ENCODE data around the gene PRKCQ.

DNA sequence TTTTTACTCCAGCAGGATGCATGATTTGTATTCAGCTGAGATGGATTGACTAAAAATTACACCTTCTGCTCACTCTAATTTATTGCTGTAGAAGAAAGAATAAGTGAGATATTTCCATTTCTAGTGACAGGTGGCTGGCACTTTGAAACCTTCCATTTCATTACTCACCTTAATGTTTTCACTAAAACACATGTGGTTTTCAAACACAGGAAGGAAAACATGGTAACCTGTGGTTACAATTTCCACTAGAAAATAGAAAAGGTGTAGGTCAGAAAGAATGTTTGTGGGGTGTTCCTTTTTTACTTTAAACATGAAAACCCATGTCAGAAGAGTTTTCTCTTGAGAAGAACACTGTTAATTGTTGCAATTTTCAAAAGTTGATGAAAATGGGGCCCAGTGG, 12.0 kb upstream of the PRKCQ start:
- TF ChIP-seq TARDBP (IDR thresholded peaks at IDR 0.05) (no peak), BHLHE40 (IDR thresholded peaks at IDR 0.05; ENCODE audit: borderline replicate concordance) (no peak), SP1 (IDR thresholded peaks at IDR 0.05) (no peak), FOXM1 (IDR thresholded peaks at IDR 0.05; ENCODE audit: borderline replicate concordance) (no peak), FOXK2 (IDR thresholded peaks at IDR 0.05) (no peak), SUZ12 (IDR thresholded peaks at IDR 0.05) (no peak), FOXA1 (IDR thresholded peaks at IDR 0.05) (no peak), ELF4 (IDR thresholded peaks at IDR 0.05) (no peak)
- TF ChIP-seq, protein P1, sequence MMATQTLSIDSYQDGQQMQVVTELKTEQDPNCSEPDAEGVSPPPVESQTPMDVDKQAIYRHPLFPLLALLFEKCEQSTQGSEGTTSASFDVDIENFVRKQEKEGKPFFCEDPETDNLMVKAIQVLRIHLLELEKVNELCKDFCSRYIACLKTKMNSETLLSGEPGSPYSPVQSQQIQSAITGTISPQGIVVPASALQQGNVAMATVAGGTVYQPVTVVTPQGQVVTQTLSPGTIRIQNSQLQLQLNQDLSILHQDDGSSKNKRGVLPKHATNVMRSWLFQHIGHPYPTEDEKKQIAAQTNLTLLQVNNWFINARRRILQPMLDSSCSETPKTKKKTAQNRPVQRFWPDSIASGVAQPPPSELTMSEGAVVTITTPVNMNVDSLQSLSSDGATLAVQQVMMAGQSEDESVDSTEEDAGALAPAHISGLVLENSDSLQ (IDR thresholded peaks at IDR 0.05), result no peak

Data from HEK293T (cell line).